OCI-LY3 (cell line): ENCODE results near the gene STRIP1.

Experiments
- H2AFZ ChIP-seq: fragments of 200-600, 300-600 bp; shearing (Covaris generic); 2 replicates; pipeline ENCODE4 v1.6.0; 2014; ENCODE audit warnings: antibody characterized with exemption, low read depth, low read length
- H3K27ac ChIP-seq: fragments of 200-600, 300-600 bp; sonication (generic); 2 replicates; pipeline ENCODE4 v1.5.1; 2014; ENCODE audit warnings: mild to moderate bottlenecking, low read length, moderate library complexity, mixed read lengths
- H3K27me3 ChIP-seq: fragments of 200-600, 300-600 bp; sonication (generic); 2 replicates; pipeline ENCODE4 v1.6.1; 2014; ENCODE audit warnings: low read depth, low read length, mixed read lengths
- H3K36me3 ChIP-seq: fragments of 200-600, 300-600 bp; sonication (generic); replicated peaks from 2 replicates; pipeline ENCODE3; 2014; ENCODE audit warnings: low read depth, low read length, mixed read lengths
- H3K4me1 ChIP-seq: fragments of 300-600, 200-600 bp; sonication (generic); 2 replicates; pipeline ENCODE4 v1.6.1; 2014; ENCODE audit warnings: low read length, mixed read lengths
- H3K4me2 ChIP-seq: fragments of 200-600, 300-600 bp; sonication (generic); 2 replicates; pipeline ENCODE4 v1.6.1; 2014; ENCODE audit warnings: low read length, mixed read lengths
- H3K4me3 ChIP-seq: fragments of 300-600, 200-600 bp; sonication (generic); 2 replicates; pipeline ENCODE4 v1.5.1; 2014; ENCODE audit warnings: antibody characterized with exemption, mild to moderate bottlenecking, low read length, moderate library complexity
- H3K79me2 ChIP-seq: fragments of 300-600, 200-600 bp; shearing (Covaris generic); 2 replicates; pipeline ENCODE4 v1.6.1; 2014; ENCODE audit warnings: mild to moderate bottlenecking, low read length, mixed read lengths
- H3K9ac ChIP-seq: fragments of 300-600, 200-600 bp; shearing (Covaris generic); 2 replicates; pipeline ENCODE4 v1.6.0; 2014; ENCODE audit warnings: mild to moderate bottlenecking, low read length, moderate library complexity
- H3K9me3 ChIP-seq: fragments of 200-600, 300-600 bp; shearing (Covaris generic); 2 replicates; pipeline ENCODE4 v1.6.1; 2014; ENCODE audit warnings: low read length, mixed read lengths; ENCODE audit not compliant: insufficient read depth
- H4K20me1 ChIP-seq: fragments of 200-600, 300-600 bp; sonication (generic); 2 replicates; pipeline ENCODE4 v1.6.1; 2016; ENCODE audit warnings: low read length, mixed read lengths; ENCODE audit not compliant: insufficient read depth
- EZH2phosphoT487 ChIP-seq: fragments of 200-600 bp; shearing (Covaris generic); IDR thresholded peaks from 2 replicates; pipeline ENCODE4 v1.6.1; 2018; ENCODE audit warnings: antibody characterized with exemption, mixed run types, low read depth
- TF ChIP-seq, protein P1 (sequence below): fragments of 200-600, 300-600 bp; sonication (generic); IDR thresholded peaks from 2 replicates; pipeline ENCODE4 v1.5.1; 2014; ENCODE audit warnings: antibody characterized with exemption, low read length, low read depth

The STRIP1 gene

DNA sequence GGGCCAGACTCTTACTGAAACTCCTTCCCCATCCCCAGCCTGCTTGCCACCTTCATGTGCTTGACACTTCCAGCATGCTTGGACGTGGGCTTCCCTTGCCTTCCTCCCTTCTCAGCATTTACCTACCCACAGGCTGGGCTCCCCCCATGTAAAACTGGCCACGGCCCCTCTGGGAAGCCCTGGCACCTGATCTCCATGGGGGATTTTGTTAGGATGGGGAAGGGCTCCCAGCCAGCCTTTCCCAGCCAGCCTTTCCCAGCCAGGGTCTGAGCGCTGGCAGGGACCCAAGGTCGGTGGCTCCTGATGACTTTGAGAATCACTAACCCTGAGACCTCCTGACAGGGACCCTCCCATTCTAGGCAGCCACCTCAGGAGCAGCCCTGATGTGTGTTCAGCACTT is 29.4 kb downstream of the STRIP1 start:
- Histone ChIP-seq H3K27ac (no peak overlapping the region), H3K36me3 (no peaks in the 10 kb centered on the region), H3K27me3 (no peaks in the 10 kb centered on the region), H3K4me2 (no peak overlapping the region), H3K79me2 (no peaks in the 10 kb centered on the region), H3K4me3 (no peak overlapping the region), H4K20me1 (no peaks in the 10 kb centered on the region), H3K9me3 (no peaks in the 10 kb centered on the region), H3K4me1 (no peaks in the 10 kb centered on the region), H2AFZ (no peak overlapping the region), H3K9ac (no peak overlapping the region)
- TF ChIP-seq, protein P1, sequence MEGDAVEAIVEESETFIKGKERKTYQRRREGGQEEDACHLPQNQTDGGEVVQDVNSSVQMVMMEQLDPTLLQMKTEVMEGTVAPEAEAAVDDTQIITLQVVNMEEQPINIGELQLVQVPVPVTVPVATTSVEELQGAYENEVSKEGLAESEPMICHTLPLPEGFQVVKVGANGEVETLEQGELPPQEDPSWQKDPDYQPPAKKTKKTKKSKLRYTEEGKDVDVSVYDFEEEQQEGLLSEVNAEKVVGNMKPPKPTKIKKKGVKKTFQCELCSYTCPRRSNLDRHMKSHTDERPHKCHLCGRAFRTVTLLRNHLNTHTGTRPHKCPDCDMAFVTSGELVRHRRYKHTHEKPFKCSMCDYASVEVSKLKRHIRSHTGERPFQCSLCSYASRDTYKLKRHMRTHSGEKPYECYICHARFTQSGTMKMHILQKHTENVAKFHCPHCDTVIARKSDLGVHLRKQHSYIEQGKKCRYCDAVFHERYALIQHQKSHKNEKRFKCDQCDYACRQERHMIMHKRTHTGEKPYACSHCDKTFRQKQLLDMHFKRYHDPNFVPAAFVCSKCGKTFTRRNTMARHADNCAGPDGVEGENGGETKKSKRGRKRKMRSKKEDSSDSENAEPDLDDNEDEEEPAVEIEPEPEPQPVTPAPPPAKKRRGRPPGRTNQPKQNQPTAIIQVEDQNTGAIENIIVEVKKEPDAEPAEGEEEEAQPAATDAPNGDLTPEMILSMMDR, result no peak
- no peak for TF ChIP-seq EZH2phosphoT487

DNA sequence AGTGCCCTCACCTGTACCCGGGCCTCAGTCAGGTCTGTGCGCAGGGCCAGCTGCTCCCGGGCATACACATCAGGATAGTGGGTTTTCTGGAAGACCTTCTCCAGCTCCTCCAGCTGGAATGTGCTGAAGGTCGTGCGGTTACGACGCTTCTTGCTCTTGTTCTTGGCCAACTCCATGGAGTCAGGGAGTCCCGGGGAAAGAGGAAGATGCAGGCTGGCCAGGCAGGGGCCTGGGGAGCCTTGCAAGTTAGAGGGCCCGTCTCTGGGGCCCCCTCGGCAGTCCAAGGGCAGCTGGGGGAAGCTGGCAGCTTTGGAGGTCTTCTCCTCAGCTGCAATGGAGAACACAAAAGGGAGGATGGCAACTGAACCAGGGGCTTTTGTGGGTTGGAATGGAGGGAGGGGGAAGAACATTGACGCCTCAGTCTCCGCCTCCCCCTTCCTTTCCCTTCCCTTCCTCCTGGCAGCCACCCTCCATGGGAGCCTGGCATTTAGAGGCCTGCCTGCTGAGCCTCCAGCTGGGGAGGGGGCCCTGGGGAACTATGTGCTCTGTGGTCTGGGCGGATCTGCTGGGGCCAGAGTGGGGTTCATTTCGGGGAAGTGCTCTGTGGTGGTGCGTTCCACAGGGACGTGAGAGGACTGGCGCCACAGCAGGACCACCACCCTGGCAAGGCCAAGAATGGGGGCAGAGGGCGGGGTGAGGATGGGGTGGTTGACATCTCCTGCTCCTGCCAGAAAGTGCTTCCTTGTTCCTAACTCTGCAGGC is 30.3 kb downstream of the STRIP1 start:
- H2AFZ ChIP-seq, result no peak overlapping the region
- no peaks in the 10 kb centered on the region for H3K4me1 ChIP-seq
- no peak overlapping the region for H3K9ac ChIP-seq
- H3K79me2 ChIP-seq, result no peaks in the 10 kb centered on the region
- H3K9me3 ChIP-seq, result no peaks in the 10 kb centered on the region
- H3K4me3 ChIP-seq, result no peak overlapping the region
- H4K20me1 ChIP-seq, result no peaks in the 10 kb centered on the region
- H3K27ac ChIP-seq, result no peak overlapping the region
- H3K27me3 ChIP-seq, result no peaks in the 10 kb centered on the region
- TF ChIP-seq, protein P1, result no peak
- TF ChIP-seq EZH2phosphoT487, result no peak
- H3K36me3 ChIP-seq, result no peaks in the 10 kb centered on the region
- H3K4me2 ChIP-seq, result no peak overlapping the region

DNA sequence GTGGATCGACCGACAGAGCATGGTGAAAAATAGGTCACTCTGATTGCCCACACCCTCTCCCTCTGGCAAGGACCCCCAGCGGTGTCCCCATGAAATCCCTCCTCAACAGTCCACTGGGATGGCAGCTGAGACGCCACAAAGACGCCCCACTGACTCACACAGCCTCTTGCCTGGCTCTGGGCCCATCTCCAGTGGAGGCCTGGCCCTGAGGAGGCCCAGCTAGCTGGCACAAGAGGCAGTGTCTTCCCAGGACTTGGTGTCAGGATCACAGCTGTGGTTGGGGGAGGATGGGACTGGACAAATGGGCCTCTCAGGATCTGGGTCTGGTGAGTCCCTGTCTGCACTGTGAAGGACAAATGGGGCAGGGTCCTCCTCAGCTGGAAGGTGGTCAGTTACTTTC is 31.4 kb downstream of the STRIP1 start:
- TF ChIP-seq, protein P1, result no peak
- Histone ChIP-seq H3K79me2 (no peaks in the 10 kb centered on the region), H3K4me2 (no peak overlapping the region), H2AFZ (no peak overlapping the region), H3K4me3 (no peak overlapping the region), H3K36me3 (no peaks in the 10 kb centered on the region), H3K9ac (no peak overlapping the region), H3K4me1 (no peaks in the 10 kb centered on the region), H3K27me3 (no peaks in the 10 kb centered on the region), H3K27ac (no peak overlapping the region), H4K20me1 (no peaks in the 10 kb centered on the region), H3K9me3 (no peaks in the 10 kb centered on the region)

DNA sequence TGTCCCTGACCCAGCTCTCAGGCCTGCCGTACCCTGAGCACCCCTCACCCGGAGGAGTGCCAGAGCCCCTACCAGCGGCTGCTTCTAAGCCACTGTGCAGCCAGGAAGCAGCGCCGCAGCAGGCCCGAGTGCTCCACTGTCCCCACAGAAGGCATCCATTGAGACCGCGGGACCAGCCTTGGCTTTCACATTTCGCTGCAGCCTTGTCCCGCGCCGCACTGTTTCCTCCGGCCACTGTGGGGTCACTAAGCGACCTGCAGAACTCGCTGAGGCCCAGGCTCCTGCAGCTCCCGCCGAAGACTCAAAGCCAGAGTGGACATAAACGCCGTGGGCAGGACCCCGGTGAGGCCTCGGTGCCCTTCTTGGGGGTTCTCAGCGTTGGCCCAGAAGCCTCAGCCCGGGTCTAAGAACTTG is 33.1 kb downstream of the STRIP1 start:
- H3K4me3 ChIP-seq, result no peak overlapping the region
- no peak overlapping the region for H3K27ac ChIP-seq
- H4K20me1 ChIP-seq, result no peaks in the 10 kb centered on the region
- TF ChIP-seq EZH2phosphoT487, result no peak
- TF ChIP-seq, protein P1, result no peak
- no peak overlapping the region for H3K9ac ChIP-seq
- H3K79me2 ChIP-seq, result no peaks in the 10 kb centered on the region
- H3K9me3 ChIP-seq, result no peaks in the 10 kb centered on the region
- no peak overlapping the region for H3K4me2 ChIP-seq
- H3K27me3 ChIP-seq, result no peaks in the 10 kb centered on the region
- H3K4me1 ChIP-seq, result no peaks in the 10 kb centered on the region
- no peaks in the 10 kb centered on the region for H3K36me3 ChIP-seq
- no peak overlapping the region for H2AFZ ChIP-seq
